ENCODE data around the gene RNF213.

DNA sequence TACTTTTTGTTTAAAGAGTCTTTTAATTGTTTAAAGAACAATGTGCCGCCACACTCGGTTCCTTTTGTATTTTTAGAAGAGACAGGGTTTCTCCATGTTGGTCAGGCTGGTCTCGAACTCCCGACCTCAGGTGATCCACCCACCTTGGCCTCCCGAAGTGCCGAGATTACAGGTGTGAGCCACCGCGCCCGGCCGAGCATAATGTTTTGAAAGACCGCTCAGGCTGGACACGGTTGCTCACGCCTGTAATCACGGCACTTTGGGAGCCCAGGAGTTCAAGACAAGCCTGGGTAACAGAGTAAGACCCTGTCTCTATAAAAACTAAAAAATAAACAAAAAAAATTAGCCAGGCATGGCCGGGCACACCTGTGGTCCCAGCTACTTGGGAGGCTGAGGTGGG, 59.8 kb downstream of the RNF213 start:
- TF ChIP-seq CTCF (IDR thresholded peaks at IDR 0.05) = no peak
- TF ChIP-seq POLR2A (IDR thresholded peaks at IDR 0.05) = no peak
- no peak for TF ChIP-seq POLR2AphosphoS5 (IDR thresholded peaks at IDR 0.05)
